GM21737 (cell line): ENCODE measurements around the gene SRRT.

Experiments
- ATAC-seq: cut with Tn5 transposase; IDR thresholded peaks from one replicate; pipeline ENCODE4 v1.9.1; 2021; ENCODE audit warnings: mild to moderate bottlenecking, moderate library complexity; ENCODE audit not compliant: unreplicated experiment

Gene SRRT, protein sequence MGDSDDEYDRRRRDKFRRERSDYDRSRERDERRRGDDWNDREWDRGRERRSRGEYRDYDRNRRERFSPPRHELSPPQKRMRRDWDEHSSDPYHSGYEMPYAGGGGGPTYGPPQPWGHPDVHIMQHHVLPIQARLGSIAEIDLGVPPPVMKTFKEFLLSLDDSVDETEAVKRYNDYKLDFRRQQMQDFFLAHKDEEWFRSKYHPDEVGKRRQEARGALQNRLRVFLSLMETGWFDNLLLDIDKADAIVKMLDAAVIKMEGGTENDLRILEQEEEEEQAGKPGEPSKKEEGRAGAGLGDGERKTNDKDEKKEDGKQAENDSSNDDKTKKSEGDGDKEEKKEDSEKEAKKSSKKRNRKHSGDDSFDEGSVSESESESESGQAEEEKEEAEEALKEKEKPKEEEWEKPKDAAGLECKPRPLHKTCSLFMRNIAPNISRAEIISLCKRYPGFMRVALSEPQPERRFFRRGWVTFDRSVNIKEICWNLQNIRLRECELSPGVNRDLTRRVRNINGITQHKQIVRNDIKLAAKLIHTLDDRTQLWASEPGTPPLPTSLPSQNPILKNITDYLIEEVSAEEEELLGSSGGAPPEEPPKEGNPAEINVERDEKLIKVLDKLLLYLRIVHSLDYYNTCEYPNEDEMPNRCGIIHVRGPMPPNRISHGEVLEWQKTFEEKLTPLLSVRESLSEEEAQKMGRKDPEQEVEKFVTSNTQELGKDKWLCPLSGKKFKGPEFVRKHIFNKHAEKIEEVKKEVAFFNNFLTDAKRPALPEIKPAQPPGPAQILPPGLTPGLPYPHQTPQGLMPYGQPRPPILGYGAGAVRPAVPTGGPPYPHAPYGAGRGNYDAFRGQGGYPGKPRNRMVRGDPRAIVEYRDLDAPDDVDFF

DNA sequence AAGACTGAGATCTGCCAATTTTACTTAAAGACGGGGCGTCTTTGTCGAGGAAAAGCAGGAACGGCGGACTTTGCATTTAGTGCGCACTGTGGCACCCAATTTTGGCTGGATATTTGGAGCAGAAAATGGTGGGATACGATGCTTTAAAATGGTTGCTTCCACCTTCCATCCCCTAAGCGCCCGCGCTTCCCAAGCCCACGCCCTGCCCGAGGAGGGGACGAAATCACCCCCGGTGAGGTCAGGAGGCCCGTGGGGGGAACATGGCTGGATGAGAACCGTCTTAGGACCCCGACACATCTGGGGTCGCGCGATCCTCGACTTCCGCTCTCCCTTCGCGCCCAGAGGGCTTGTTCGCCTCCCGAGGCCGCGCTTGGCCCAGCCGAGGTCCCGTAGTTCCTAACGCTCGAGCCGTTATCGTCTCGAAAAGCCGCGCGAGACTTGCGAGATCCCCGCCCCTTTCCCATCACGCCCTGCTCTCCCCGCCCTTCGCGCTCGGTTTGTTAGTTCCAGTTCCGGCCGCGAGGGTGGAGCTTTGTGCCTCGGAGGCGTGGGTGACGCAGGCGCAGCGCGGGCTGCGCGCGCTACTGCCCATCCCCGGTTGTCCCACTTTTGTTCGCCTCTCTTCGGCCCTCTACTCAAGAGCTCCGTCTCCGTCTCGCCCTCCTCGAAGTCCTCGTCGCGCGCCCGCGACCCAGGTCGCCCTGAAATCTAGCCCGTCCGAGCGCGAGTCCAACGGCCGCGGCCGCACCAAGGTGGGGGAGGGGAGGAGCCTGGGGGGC lies at the start of gene SRRT:
TSS of gene SRRT (plus strand) at position 527 of the 779 bp plus-strand sequence. CDS start 488 bp downstream, outside the sequence.
- ATAC-seq, result peak; percentile 93

DNA sequence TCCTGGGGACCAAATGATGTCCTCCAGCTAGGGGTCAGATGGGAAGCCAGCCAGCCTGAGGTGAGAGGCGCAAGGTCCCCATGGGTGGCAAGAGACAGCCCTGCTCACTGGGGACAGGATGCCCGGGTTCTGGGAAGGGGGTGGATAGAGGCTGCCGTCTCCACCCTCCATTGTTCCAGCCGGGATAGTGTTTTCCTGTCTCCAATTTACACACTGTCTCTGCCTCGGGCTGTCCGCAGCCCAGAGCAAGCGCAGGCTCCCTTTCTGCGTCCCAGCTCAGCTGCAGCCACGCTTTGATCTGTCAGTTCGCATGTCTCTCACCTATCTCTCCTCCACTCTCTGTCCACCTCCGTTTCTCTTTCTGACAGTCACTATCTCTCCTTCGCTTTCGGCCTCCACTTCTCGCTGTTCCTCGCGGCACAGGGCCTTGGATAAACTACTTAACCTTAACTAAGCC lies 49.7 kb upstream of the SRRT start:
- ATAC-seq, result no peak

DNA sequence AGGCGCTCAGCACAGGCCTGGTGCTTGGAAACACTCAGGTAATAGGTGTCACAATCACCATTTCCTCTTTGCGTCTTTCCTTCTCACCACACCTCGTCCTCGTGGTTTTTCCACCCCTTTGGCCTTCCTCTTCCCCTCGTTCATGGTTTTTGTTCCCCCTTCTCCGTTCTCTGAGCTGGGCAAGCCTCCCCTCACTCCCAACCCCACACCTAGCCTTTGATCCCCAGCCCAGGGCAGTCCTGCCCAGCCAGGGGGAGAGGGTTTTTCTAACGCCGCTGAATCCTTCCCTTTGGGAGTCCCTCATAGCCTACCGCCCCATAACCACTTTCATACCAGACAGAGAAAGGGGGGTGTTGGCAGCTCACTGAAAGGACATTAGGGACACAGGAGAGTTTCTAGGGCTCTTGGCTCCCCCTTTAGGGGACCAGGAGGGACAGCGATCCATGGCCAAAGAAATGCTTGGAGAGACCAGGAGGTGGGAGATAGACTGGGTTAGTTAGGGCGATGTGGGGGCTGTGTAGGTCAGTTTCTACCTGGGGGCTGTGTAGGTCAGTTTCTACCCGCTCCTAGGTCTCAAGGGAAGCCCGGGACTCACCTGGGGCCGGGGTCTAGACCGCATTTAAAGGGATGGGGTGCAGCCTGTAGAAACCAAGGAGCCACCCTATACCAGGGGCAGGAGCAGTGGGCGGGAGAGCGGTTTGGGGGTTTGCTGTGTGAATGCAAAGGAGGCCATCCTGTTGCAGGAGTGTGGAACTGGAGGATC lies 49.0 kb upstream of the SRRT start:
- ATAC-seq, result no peak

DNA sequence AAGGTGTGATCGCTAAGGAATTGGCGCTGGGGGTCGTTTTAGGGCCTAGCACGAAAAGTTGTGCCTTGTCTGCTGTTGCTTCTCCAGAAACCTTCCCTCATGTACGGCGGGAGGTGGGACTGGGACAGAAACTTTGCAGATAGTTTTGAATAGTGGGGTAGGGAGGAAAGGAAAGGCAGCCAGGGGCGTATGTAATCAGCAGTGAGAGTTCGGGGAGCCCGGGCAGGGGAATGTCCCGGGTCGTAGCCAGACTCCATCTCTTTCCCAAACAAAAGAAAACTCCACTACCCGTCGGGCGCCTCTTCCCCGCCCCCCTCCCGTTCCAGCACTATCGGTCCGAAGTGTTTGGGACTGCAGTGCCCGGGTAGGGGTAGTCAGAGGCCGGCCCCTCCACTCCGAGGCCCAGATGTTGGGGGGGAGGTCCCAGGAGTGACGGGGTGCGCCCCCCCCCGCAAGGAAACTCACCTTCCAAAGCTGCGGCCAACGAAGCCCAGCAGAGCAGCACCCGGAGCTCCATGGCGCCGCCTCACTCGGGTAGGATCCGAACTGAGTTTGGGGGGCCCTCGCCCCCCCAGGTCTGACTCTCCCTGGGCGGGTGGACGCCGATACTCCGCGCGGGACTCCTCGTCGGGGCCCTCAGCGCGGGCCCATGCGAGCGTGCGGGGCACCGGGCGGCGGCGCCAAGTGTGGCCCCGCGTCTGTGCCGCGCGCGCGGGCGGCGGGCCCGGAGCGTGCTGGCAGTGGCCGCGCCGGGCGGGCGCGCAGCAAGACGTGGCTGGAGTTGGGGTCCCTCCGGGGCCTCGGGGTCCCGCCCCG lies 48.2 kb upstream of the SRRT start:
- no peak for ATAC-seq

DNA sequence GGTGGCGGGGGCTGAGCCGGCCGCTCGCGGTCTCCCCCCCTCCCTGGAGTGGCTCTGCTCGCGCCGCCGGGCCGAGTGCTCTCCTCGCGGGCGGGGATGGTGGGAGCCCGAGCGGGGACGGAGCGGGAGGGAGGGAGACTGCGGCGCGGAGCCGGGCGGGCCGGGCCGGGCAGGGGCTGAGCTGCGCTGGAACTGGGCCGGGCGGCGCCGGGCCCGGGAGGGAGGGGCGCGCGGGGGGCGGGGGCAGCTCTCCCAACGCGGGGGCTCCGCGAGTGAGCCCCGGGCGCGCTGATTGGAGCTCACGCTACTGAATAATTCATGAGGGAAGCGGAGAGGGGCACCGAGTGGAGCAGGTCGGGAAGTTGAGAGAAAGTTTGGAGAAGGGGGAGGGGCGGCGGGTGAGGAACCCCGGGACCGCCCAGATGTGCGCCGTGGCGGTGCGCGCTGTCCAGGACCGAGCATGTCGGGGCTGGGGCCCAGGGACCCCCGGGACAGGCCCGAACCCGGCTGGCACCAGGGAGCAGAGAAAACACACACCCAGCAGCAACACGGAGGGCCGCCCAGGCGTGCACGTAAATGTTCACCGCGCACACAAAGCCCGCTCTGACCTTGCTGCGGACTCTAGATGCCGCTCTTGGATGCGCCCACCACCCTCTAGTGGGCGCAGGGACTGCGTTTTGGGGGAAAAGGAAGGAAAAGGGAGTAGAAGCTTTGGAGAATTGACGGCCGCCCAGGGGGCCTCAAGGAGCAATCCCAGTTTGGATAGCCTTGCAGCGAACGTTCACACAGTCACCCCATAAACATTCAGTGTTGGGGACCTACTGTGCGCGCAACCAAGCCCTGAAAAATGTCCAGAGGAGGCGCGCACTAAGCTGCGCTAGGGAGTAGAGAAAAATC lies 47.3 kb upstream of the SRRT start, which contains the start of gene EPHB4:
TSS of gene EPHB4 (minus strand) at position 194 of the 897 bp plus-strand sequence. CDS start 493 bp downstream, outside the sequence.
- no peak for ATAC-seq

DNA sequence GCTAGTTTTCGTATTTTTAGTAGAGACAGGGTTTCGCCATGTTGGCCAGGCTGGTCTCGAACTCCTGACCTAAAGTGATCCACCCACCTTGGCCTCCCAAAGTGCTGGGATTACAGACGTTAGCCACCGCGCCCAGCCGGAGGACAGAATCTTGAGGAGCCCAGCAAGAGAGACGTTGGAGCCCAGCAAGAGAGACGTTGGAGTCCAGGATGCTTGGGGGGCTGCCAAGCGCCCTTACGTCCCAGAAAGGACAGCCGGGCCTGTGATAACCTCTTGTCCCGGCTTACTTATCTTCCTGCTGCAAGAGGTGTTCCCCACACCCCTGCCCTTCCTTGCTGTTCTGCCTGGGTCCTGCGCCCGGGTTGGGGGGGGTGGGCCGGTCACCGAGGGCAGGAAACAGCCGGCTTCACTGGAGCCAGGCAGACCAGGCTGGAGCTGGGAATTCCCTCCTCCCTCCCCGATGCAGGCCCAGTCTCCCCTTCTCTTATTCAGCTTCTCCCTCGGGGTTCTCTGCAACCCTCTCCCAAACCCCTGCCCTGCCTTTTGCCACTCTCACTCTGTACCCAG lies 45.7 kb upstream of the SRRT start:
- ATAC-seq, result no peak

DNA sequence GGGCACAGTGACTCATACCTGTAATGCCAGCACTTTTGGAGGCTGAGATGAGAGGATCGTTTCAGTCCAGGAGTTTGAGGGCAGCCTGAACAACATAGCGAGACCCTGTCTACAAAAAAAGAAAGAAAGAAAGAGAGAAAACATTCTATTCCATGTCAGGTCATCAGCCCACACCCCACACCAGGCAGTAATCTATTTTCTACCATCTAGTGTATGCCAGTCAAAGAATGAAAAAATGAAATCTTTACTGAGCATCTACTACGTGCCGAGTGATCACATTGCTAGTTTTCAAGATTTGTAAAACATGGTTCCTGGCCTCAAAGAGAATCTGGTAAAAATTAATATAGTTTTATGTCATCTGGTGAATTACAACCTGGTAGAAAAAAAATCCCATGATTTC lies 44.5 kb upstream of the SRRT start:
- no peak for ATAC-seq

DNA sequence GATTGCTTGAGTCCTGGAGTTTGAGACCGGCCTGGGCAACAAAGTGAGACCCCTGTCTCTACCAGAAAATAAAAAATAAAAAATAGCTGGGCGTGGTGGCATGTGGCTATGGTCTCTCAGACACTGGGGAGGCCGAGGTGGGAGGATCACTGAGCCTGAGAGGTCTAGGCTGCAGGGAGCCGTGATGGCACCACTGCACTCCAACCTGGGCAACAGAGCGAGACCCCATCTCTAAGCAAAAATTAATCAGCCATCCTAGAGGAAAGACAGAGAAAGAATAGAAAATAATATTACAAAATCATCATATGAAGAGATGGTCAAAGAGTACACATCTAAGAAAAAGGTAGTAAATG lies 42.6 kb upstream of the SRRT start:
- no peak for ATAC-seq

DNA sequence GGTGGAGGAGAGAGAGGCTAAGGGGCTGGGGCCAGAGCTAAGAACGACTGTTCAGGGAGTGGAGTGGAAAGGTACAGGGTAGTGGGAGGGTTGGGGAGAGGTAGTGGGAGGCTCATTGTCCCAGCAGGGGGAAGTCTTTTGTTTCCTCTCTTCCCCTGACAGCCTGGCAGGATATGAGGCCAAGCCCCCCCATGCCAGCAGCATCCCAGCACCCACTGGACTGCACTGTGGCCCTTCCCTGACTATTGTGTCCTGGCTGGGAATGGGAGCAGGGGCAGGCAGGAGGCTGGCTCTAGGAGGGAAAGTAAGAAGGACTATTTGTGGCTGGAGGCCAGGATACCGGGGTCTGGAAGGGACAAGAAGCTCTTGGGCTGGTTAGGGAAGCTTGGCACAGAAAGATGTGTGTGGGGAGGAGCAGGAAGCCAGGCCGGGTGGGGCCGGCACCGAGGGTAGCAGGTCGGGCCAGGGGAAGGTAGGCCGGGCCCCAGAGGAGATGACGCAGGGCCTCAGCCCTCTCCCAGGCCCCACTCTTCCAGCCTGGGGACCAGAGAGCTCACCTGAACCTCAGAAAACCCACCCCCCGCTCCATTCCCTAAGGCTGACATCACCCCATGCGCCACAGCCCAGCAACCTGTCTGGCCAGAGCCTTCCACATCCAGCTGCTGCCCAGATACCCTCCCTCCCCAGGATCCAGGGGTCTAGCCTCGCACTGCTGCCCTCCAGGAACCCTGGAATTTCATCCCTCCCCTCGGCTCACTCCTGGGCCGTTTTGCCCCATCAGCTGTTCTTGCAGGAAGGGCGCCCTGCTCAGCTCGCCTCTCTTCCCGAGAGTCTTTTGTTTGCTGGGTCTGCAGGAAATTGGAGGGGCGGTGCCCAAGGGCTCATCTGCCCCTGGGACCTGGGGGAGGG lies 38.7 kb upstream of the SRRT start:
- no peak for ATAC-seq

DNA sequence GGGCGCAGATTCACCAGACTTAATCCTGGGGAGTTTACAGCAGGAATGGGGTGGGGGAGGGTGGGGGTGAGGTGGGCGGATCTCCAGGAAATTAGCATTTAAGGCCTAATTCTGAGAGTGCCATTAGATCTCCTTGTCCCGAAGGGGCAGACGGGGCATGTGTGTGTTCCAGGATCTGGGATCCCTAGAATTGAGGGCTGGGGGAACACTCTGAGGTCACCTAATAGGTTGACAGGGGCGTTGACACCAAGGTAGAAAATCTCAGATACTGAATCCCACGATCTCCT lies 38.1 kb upstream of the SRRT start:
- ATAC-seq, result no peak

DNA sequence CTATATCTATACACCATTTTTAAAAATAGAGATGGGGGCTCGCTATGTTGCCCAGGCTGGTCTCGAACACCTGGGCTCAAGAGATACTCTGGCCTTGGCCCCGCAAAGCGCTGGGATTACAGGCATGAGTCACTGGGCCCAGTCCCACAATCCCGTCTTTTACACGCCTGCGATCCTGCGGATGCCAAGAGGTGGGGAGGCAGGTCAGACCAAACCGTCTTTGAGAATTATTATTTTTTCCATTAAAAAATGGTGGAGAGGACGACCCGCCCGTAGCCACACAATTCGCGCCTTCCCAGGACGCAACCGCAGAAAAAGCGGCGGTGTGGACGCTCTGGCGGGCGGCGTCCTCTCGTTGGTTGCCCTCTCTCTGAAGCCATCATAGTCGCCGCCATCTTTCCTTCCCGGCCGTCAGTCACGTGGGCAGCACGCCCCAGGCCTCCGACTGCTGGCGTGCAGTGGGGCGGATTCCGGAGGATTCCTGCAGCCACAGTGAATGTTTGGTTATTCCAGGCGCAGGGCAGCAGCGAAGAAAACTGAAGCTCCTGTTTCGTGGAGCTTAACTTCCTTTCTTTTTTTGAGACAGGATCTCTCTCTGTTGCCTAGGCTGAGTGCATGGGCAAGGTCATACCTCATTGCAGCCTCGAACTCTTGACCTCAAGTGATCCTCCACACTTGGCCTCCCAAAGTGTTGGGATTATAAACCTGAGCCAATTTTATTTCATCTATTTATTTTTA lies 37.6 kb upstream of the SRRT start:
- peak; percentile 64 for ATAC-seq

DNA sequence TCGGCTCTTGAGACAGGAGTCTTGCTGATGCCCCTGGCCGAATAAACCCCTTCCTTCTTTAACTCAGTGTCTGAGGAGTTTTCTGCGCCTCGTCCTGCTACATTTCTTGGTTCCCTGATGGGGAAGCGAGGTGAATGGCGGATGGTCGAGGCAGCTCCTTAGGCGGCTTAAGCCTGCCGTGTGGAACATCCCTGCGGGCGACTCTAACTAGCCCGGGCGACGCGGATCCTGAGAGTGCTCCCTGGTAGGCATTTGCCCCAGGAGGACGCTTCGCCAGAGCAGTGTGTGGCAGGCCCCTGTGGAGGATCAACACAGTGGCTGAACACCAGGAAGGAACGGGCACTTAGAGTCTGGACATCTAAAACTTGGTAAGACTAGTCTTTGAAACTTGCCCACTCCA lies 35.5 kb upstream of the SRRT start:
- no peak for ATAC-seq

DNA sequence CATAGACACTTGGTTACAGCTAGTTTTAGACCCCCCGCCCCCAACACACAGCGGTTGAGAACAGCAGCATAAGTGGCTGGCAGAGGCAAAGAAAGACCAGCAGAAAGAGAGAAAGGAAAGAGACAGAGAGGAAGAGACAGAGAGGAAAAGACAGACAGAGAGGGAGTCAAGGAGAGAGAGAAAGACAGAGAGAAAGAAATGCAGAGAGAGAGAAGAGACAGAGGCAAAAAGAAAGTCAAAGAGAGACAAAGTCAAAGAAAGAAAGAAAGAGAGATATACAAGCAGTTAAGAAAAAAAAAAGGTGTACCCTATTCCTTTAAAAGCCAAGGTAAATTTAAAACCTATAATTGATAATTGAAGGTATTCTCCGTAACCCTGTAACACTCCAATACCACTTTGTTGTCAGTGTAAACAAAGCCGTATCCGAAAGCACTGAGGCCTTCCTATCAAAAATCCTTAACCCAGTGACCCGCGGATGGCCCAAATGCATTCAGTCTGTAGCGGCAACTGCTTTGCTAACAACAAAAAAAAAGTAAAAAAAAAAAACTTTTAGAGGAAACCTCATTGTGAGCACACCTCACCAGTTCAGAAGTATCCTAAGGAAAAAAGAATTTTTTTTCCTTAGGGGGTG lies 34.3 kb upstream of the SRRT start:
- ATAC-seq, result no peak

DNA sequence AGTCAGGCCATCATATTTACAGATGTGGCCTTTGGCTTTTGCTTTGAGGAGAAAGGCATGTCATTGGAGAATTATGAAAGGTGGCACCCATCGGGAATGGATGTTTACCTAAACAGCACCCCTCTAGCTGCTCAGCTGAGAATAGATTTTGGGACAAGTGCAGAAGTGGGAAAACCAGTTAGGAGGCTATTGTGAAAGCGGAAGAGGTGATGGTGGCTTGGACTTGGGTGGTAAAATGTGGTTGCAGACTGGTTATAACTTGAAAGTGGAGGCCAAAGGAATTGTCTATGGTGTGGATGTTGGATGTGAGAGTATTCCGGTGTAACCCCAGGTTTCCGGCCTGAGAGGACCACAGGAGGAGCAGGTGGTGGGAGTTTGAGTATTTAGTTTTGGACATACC lies 27.5 kb upstream of the SRRT start:
- ATAC-seq, result no peak

DNA sequence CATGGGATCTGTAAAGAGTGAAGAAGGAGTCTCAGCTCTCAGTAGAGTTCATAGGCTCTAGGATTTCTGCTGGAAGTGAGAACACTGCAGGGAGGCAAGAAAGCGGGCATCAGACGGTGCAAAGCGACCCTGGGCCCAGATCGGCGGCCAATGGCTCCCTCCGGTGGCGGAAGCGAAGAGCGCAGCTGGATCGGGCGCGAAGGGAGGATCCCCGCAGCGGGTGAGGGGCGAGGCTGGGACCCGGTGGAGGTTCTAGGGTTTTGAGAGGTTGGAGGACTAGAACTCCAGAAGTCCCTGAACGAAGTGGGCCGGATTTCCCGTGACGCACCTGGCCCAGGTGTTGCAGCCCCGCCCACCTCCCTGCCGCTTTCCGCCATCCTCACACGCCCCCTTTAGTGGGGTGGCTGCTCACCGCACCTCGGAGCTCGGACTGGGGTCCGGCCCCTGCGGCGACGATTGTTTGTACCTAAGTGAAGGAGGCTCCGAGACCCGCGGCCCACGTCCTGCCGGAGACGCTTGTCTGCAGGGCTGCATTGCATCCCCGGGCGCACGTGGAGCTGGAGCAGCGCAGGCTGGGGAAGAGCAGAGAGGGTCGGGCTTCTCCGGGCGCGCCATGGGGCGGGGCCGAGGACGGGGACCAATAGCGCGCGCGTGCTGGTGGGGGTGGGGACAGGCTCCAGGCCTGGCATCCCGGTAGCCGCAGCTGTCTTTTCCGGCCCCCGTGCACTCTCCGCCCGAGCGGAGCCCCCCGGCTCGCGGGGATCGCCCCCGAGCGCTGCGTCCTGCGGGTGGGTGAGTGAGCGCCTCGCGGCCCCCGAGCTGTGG lies 22.6 kb upstream of the SRRT start, which contains the start of gene SLC12A9:
TSS of gene SLC12A9 (plus strand) at position 666 of the 825 bp plus-strand sequence. CDS start 1,485 bp downstream, outside the sequence.
- peak; percentile 90 for ATAC-seq
